Activated CD4-positive, CD25-positive, alpha-beta regulatory T cell (primary cell): Measurements from ENCODE around the gene OOSP2.

Experiments used
- DNase-seq, 4 experiments: peaks; one replicate each; lab custom pipeline; 2025; lab: John Stamatoyannopoulos, UW

The OOSP2 gene

GRCh38 chr11:60080535-60080934 is 40.3 kb downstream of the OOSP2 start:
- DNase-seq: no peak

DNA sequence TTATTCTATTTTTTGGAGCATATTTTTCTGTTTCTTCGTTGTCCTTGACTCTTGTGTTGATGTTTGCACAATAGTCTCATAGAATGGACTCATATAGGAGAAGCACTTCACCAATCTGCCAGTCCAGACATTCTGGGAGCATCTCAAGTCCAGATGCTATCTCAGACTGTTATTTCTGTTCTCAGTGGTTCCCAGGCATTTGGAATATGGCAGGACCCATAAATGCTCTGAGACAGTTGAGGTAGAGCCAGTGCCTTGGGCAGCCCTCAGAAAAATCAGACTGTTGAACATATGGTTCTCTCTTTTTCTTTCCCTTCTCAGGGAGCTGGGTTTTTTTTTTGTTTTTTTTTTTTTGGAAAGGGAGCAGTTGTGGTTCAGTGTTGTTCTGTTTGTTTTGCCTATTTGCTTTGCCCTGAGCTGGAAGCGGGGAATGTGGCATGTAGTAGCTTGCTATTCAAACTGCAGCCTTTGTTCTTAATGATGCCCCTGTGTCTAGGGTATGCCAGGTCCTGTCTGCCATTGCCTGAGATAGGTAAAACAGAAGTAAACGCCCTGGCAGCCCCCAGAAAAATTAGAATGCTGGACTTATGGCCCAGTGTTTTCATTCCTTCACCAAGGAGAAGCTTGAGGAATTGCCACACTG is 44.5 kb downstream of the OOSP2 start:
- no peak for DNase-seq

DNA sequence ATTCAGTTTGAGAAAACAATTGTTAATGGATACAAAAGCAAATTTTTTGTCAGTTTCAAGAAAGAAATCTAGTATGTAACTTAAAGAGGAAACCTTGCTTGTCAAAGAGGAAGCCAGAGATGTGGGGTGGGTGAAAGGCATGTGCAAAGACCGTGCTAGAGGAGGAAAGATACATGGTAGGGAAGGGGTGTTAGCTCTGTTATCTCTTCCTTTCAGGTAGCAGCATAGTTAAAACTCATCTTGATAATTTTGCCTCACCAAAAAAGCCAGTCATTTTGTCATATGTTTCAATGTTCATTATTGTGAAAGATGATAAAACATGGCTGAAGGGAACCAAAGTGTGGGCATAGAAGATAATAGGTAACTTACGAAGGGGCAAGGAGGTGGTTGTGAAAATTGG is 45.7 kb downstream of the OOSP2 start:
- DNase-seq: no peak

- no peak for DNase-seq
Measured at GRCh38 chr11:60087239-60087638, 47.0 kb downstream of the OOSP2 start.

- no peak for DNase-seq
Measured at GRCh38 chr11:60088364-60088763, 48.2 kb downstream of the OOSP2 start, which contains the start of gene MS4A2. Gene MS4A2, plus strand, starts transcription at chr11:60088664. Its CDS starts 102 bp downstream, at chr11:60088766.

DNA sequence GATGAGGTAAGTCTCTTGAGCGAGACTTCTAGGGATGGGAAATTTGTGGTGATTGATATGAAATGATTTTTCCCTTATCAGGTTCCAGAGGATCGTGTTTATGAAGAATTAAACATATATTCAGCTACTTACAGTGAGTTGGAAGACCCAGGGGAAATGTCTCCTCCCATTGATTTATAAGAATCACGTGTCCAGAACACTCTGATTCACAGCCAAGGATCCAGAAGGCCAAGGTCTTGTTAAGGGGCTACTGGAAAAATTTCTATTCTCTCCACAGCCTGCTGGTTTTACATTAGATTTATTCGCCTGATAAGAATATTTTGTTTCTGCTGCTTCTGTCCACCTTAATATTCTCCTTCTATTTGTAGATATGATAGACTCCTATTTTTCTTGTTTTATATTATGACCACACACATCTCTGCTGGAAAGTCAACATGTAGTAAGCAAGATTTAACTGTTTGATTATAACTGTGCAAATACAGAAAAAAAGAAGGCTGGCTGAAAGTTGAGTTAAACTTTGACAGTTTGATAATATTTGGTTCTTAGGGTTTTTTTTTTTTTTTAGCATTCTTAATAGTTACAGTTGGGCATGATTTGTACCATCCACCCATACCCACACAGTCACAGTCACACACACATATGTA is 55.4 kb downstream of the OOSP2 start:
- no peak for DNase-seq

- DNase-seq: no peak
Measured at GRCh38 chr11:60097189-60097588, 57.0 kb downstream of the OOSP2 start.
